ENCODE data around the gene PTPN4.

PTPN4 gene

DNA sequence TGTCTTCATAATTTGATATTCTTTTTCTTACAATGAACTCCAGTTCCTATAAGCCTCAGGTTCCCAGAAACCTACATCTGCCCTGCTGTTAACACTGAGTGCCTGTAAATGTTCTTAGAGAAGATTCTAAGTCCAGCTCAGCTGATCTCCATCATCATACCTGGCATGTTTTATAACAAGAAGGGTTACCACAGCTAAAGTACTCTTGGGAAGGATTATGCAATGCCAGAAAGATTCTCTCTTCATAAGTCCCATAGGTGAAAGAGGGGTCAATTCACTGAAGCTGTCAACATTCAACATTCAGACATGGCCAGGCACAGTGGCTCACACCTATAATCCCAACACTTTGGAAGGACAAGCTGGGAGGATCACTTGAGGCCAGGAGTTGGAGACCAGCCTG, 31.3 kb upstream of the PTPN4 start:
- Histone ChIP-seq H3K79me1 (ENCODE audit: low read length) (no peaks in the 10 kb centered on the region), H2BK120ac (ENCODE audit: insufficient read depth, low read length, poor library complexity) (no peak overlapping the region), H2BK12ac (ENCODE audit: low read length) (no peak overlapping the region), H2AFZ (ENCODE audit: insufficient read depth, low read length, poor library complexity) (no peak overlapping the region), H3K27me3 (ENCODE audit: insufficient read depth, low read length) (no peaks in the 10 kb centered on the region), H4K8ac (ENCODE audit: low read depth, low read length) (no peak overlapping the region), H3K18ac (ENCODE audit: low read length) (no peak overlapping the region), H2AK5ac (ENCODE audit: low read length) (no peak overlapping the region), H3K4me2 (ENCODE audit: low read length) (no peak overlapping the region), H3K36me3 (ENCODE audit: control insufficient read depth in 1 of 2, insufficient read depth in 2 of 2, low read length in 2 of 2) (no peaks in the 10 kb centered on the region), H2BK5ac (ENCODE audit: low read depth, low read length, poor library complexity) (no peak overlapping the region), H3K4me1 (ENCODE audit: control insufficient read depth in 1 of 2, insufficient read depth in 2 of 2, low read length in 2 of 2) (peaks cover 0 to 2% of the 10 kb centered on the region in 2 experiments), H4K91ac (ENCODE audit: low read depth, low read length) (no peak overlapping the region), H3K27ac (ENCODE audit: low read depth, low read length) (no peak overlapping the region), H3K4me3 (ENCODE audit: low read depth, low read length) (no peak overlapping the region), H3K23ac (ENCODE audit: low read length) (no peak overlapping the region), H3K9ac (ENCODE audit: low read length) (no peak overlapping the region), H4K12ac (ENCODE audit: low read depth, low read length) (no peak overlapping the region), H3K14ac (ENCODE audit: low read length) (no peak overlapping the region), H3K79me2 (ENCODE audit: control insufficient read depth, insufficient read depth, low read length, poor library complexity) (no peaks in the 10 kb centered on the region), H3K4ac (ENCODE audit: low read depth, low read length) (no peak overlapping the region), H3K9me3 (ENCODE audit: insufficient read depth, low read depth, low read length) (no peaks in the 10 kb centered on the region)
- DNase-seq, result no peak

DNA sequence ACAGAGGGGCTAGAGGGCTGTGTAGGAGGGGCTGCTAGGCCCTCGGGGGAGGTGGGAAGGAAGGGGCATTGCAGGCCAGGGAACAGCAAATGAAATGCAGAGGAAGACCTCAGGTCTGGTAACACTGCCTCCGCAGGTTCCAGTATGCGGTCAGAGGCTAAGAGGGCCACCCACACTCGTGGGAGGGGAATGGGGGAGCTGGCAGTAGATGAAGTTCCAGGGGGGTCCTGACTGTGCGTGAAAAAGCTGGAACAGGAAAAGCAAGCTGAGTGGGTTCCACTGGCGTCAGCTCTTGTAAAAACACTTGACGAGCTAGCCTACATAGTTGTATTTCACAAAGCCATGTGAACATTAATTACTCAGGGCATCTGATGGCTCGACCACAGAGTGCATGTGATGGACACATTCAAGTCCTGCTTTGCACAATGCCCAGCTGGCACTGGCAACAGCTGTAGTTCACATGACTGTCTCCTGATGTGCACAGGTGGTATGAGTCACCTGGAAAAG, 29.0 kb upstream of the PTPN4 start:
- Histone ChIP-seq H3K23ac (ENCODE audit: low read length) (no peak overlapping the region), H2AK5ac (ENCODE audit: low read length) (no peak overlapping the region), H3K27me3 (ENCODE audit: insufficient read depth, low read length) (no peaks in the 10 kb centered on the region), H2BK12ac (ENCODE audit: low read length) (no peak overlapping the region), H3K4ac (ENCODE audit: low read depth, low read length) (no peak overlapping the region), H3K4me1 (ENCODE audit: control insufficient read depth in 1 of 2, insufficient read depth in 2 of 2, low read length in 2 of 2) (peaks cover 0 to 2% of the 10 kb centered on the region in 2 experiments), H3K36me3 (ENCODE audit: control insufficient read depth in 1 of 2, insufficient read depth in 2 of 2, low read length in 2 of 2) (no peaks in the 10 kb centered on the region), H3K9me3 (ENCODE audit: insufficient read depth, low read depth, low read length) (peaks cover 2% of the 10 kb centered on the region), H2AFZ (ENCODE audit: insufficient read depth, low read length, poor library complexity) (no peak overlapping the region), H4K12ac (ENCODE audit: low read depth, low read length) (no peak overlapping the region), H3K4me3 (ENCODE audit: low read depth, low read length) (peak overlapping the region; percentile 15), H3K4me2 (ENCODE audit: low read length) (no peak overlapping the region), H3K79me1 (ENCODE audit: low read length) (no peaks in the 10 kb centered on the region), H3K27ac (ENCODE audit: low read depth, low read length) (no peak overlapping the region), H2BK120ac (ENCODE audit: insufficient read depth, low read length, poor library complexity) (no peak overlapping the region), H3K14ac (ENCODE audit: low read length) (no peak overlapping the region), H3K9ac (ENCODE audit: low read length) (no peak overlapping the region), H4K91ac (ENCODE audit: low read depth, low read length) (no peak overlapping the region), H3K79me2 (ENCODE audit: control insufficient read depth, insufficient read depth, low read length, poor library complexity) (no peaks in the 10 kb centered on the region), H2BK5ac (ENCODE audit: low read depth, low read length, poor library complexity) (no peak overlapping the region), H4K8ac (ENCODE audit: low read depth, low read length) (no peak overlapping the region), H3K18ac (ENCODE audit: low read length) (no peak overlapping the region)
- no CpG with 5 or more reads among the region's 8 CpGs for WGBS (ENCODE audit: extremely low coverage, insufficient coverage, insufficient read length)
- no peak for DNase-seq

DNA sequence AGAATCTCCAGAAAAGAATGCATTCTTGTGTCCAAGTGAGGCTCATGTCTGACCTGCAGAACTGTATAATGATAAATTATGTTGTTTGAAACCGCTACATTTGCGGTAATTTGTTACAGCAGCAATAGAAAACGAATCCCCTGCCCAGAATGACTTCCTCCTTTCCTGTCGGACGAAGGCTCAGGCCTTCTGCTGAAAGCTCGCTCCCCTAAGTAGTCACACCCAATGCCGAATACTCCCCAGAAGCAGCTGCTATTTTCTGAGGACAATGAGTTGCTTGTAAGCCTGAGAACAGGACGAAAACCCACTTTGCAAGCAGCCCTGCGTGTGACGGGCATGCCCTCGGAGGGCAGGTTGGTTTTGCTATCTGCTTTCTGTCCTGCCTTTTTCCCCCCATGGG, 27.7 kb upstream of the PTPN4 start:
- Histone ChIP-seq H3K36me3 (ENCODE audit: control insufficient read depth in 1 of 2, insufficient read depth in 2 of 2, low read length in 2 of 2) (no peaks in the 10 kb centered on the region), H3K27me3 (ENCODE audit: insufficient read depth, low read length) (peaks cover 2% of the 10 kb centered on the region), H2AFZ (ENCODE audit: insufficient read depth, low read length, poor library complexity) (no peak overlapping the region), H3K79me2 (ENCODE audit: control insufficient read depth, insufficient read depth, low read length, poor library complexity) (no peaks in the 10 kb centered on the region), H3K4me1 (ENCODE audit: control insufficient read depth in 1 of 2, insufficient read depth in 2 of 2, low read length in 2 of 2) (peaks cover 0 to 2% of the 10 kb centered on the region in 2 experiments), H3K4me2 (ENCODE audit: low read length) (no peak overlapping the region), H3K14ac (ENCODE audit: low read length) (no peak overlapping the region), H2BK12ac (ENCODE audit: low read length) (no peak overlapping the region), H3K4me3 (ENCODE audit: low read depth, low read length) (no peak overlapping the region), H3K9me3 (ENCODE audit: insufficient read depth, low read depth, low read length) (peaks cover 2% of the 10 kb centered on the region), H3K9ac (ENCODE audit: low read length) (no peak overlapping the region), H3K18ac (ENCODE audit: low read length) (no peak overlapping the region), H3K4ac (ENCODE audit: low read depth, low read length) (no peak overlapping the region), H4K12ac (ENCODE audit: low read depth, low read length) (no peak overlapping the region), H4K8ac (ENCODE audit: low read depth, low read length) (no peak overlapping the region), H4K91ac (ENCODE audit: low read depth, low read length) (no peak overlapping the region), H2BK5ac (ENCODE audit: low read depth, low read length, poor library complexity) (no peak overlapping the region), H3K79me1 (ENCODE audit: low read length) (no peaks in the 10 kb centered on the region), H2BK120ac (ENCODE audit: insufficient read depth, low read length, poor library complexity) (no peak overlapping the region), H3K23ac (ENCODE audit: low read length) (no peak overlapping the region), H3K27ac (ENCODE audit: low read depth, low read length) (no peak overlapping the region), H2AK5ac (ENCODE audit: low read length) (no peak overlapping the region)
- no CpG with 5 or more reads among the region's 11 CpGs for WGBS (ENCODE audit: extremely low coverage, insufficient coverage, insufficient read length)
- DNase-seq, result no peak

DNA sequence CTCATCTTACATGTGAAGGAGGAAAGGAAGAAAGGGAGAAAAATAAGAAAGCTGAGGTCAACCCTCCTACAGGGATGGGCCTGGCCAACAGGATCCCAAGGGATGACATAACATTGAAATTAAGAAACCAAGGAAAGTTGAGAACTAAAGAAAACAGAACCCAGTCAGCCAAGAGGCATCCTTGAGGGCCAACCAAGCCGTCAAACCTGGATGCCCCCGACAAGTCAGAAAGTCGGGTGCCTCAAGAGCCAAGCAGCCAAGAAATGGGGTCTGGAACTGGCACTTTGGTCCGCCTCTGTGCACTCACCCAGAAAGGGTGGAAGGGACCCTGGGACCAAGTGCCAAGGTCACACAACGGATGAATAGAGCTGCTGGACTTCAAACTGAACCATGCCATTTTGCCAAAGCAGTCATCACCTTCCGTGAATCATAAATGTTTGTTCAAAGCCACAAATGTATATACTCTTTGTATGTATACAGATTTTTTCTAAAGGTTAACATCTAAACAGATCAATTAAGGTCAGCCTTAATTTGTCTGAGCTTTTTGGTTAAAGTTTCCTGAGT, 27.0 kb upstream of the PTPN4 start:
- H3K9ac ChIP-seq (ENCODE audit: low read length), result no peak overlapping the region
- H3K4ac ChIP-seq (ENCODE audit: low read depth, low read length), result no peak overlapping the region
- peaks cover 0 to 2% of the 10 kb centered on the region in 2 experiments for H3K4me1 ChIP-seq (ENCODE audit: control insufficient read depth in 1 of 2, insufficient read depth in 2 of 2, low read length in 2 of 2)
- no peak overlapping the region for H2AFZ ChIP-seq (ENCODE audit: insufficient read depth, low read length, poor library complexity)
- H3K4me3 ChIP-seq (ENCODE audit: low read depth, low read length), result no peak overlapping the region
- no peak overlapping the region for H3K18ac ChIP-seq (ENCODE audit: low read length)
- no peaks in the 10 kb centered on the region for H3K79me2 ChIP-seq (ENCODE audit: control insufficient read depth, insufficient read depth, low read length, poor library complexity)
- H4K8ac ChIP-seq (ENCODE audit: low read depth, low read length), result no peak overlapping the region
- no peak overlapping the region for H3K27ac ChIP-seq (ENCODE audit: low read depth, low read length)
- H3K79me1 ChIP-seq (ENCODE audit: low read length), result no peaks in the 10 kb centered on the region
- no peaks in the 10 kb centered on the region for H3K36me3 ChIP-seq (ENCODE audit: control insufficient read depth in 1 of 2, insufficient read depth in 2 of 2, low read length in 2 of 2)
- H2AK5ac ChIP-seq (ENCODE audit: low read length), result no peak overlapping the region
- WGBS (ENCODE audit: extremely low coverage, insufficient coverage, insufficient read length), result no CpG with 5 or more reads among the region's 6 CpGs
- no peak overlapping the region for H2BK120ac ChIP-seq (ENCODE audit: insufficient read depth, low read length, poor library complexity)
- no peak for DNase-seq
- H3K27me3 ChIP-seq (ENCODE audit: insufficient read depth, low read length), result peaks cover 2% of the 10 kb centered on the region
- no peak overlapping the region for H3K4me2 ChIP-seq (ENCODE audit: low read length)
- H2BK12ac ChIP-seq (ENCODE audit: low read length), result no peak overlapping the region
- no peak overlapping the region for H3K14ac ChIP-seq (ENCODE audit: low read length)
- no peak overlapping the region for H4K12ac ChIP-seq (ENCODE audit: low read depth, low read length)
- no peak overlapping the region for H2BK5ac ChIP-seq (ENCODE audit: low read depth, low read length, poor library complexity)
- H3K9me3 ChIP-seq (ENCODE audit: insufficient read depth, low read depth, low read length), result peaks cover 2% of the 10 kb centered on the region
- no peak overlapping the region for H4K91ac ChIP-seq (ENCODE audit: low read depth, low read length)
- H3K23ac ChIP-seq (ENCODE audit: low read length), result no peak overlapping the region

Measured in trophoblast cell (in vitro differentiated cells and primary cell).